ENCODE measurements around the gene VGLL4. TPM values are rescaled to one million over a fixed set of nuclear protein-coding genes. Genes with fewer than 3 reads are reported as not detected.

The VGLL4 gene
- total RNA-seq, 2 experiments from 2014 or later, result 36.1 to 74.5 TPM

GRCh38 chr3:11578169-11578568, 65.5 kb downstream of the VGLL4 start:
- Histone ChIP-seq H3K4me2 (ENCODE audit: low read length) (no peak overlapping the region), H3K9me3 (ENCODE audit: low read length) (no peaks in the 10 kb centered on the region), H2AFZ (ENCODE audit: low read length) (no peak overlapping the region), H3K9me2 (ENCODE audit: insufficient read depth, low read length) (no peaks in the 10 kb centered on the region), H3K4me1 (ENCODE audit: insufficient read depth, low read length, poor library complexity, severe bottlenecking) (peaks cover 32% of the 10 kb centered on the region), H3K36me3 (ENCODE audit: insufficient read depth, low read length) (peaks cover 17% of the 10 kb centered on the region; the same call in 1 of the 2 replicates), H4K20me1 (ENCODE audit: insufficient read depth, low read length) (peaks cover 27% of the 10 kb centered on the region), H3K27ac (ENCODE audit: low read depth, low read length, poor library complexity, severe bottlenecking) (no peak overlapping the region), H3K4me3 (ENCODE audit: low read depth, low read length, poor library complexity, severe bottlenecking) (no peak overlapping the region), H3K79me2 (ENCODE audit: insufficient read depth, low read depth, low read length) (peaks cover 52% of the 10 kb centered on the region; the same call in 1 of the 2 replicates)
- no peak for DNase-seq (ENCODE audit: low spot score)
- no peak for TF ChIP-seq EZH2phosphoT487 (IDR thresholded peaks at IDR 0.05; ENCODE audit: borderline replicate concordance, low read depth, low read length)
- TF ChIP-seq CTCF (conservative IDR thresholded peaks at IDR 0.05; ENCODE audit: low read length), result no peak
- intact Hi-C loops (cut with micrococcal nuclease; ENCODE audit: unreplicated experiment), result no loop called here
- no TSS peak for BruUV-seq (replicated peaks)
- ChIA-PET POLR2A (no interaction called here), CTCF (ENCODE audit: unreplicated experiment) (no interaction called here)

- Histone ChIP-seq H3K4me3 (ENCODE audit: low read depth, low read length, poor library complexity, severe bottlenecking) (no peak overlapping the region), H4K20me1 (ENCODE audit: insufficient read depth, low read length) (peaks cover 13% of the 10 kb centered on the region), H3K9me3 (ENCODE audit: low read length) (no peaks in the 10 kb centered on the region), H3K36me3 (ENCODE audit: insufficient read depth, low read length) (peaks cover 21% of the 10 kb centered on the region; the same call in 1 of the 2 replicates), H3K27ac (ENCODE audit: low read depth, low read length, poor library complexity, severe bottlenecking) (peak overlapping the region; percentile 1), H2AFZ (ENCODE audit: low read length) (no peak overlapping the region), H3K79me2 (ENCODE audit: insufficient read depth, low read depth, low read length) (peaks cover 35% of the 10 kb centered on the region; the same call in 1 of the 2 replicates), H3K9me2 (ENCODE audit: insufficient read depth, low read length) (no peaks in the 10 kb centered on the region), H3K4me1 (ENCODE audit: insufficient read depth, low read length, poor library complexity, severe bottlenecking) (peaks cover 15% of the 10 kb centered on the region), H3K4me2 (ENCODE audit: low read length) (peak overlapping the region; percentile 46; the same call in 1 of the 2 replicates)
- TF ChIP-seq CTCF (conservative IDR thresholded peaks at IDR 0.05; ENCODE audit: low read length), result no peak
- intact Hi-C loops (cut with micrococcal nuclease; ENCODE audit: unreplicated experiment), result no loop called here
- CTCF ChIA-PET (ENCODE audit: unreplicated experiment), result interaction anchor here (0.5 kb wide), 1 partner anchor 14 kb away, joined by 3 read pairs; no protein-coding TSS in a partner anchor
- no TSS peak for BruUV-seq (replicated peaks)
- DNase-seq (ENCODE audit: low spot score), result peak; percentile 43
- POLR2A ChIA-PET, result interaction anchor here (1.0 kb wide), 1 partner anchor 11 kb away, joined by 3 read pairs; no protein-coding TSS in a partner anchor
Measured at GRCh38 chr3:11576453-11576852, 67.3 kb downstream of the VGLL4 start.

- peaks cover 31% of the 10 kb centered on the region; the same call in 1 of the 2 replicates for H3K79me2 ChIP-seq (ENCODE audit: insufficient read depth, low read depth, low read length)
- intact Hi-C loops (cut with micrococcal nuclease; ENCODE audit: unreplicated experiment), result no loop called here
- no peak overlapping the region for H2AFZ ChIP-seq (ENCODE audit: low read length)
- no peaks in the 10 kb centered on the region for H3K9me2 ChIP-seq (ENCODE audit: insufficient read depth, low read length)
- TF ChIP-seq CTCF (conservative IDR thresholded peaks at IDR 0.05; ENCODE audit: low read length) (no peak), EZH2phosphoT487 (IDR thresholded peaks at IDR 0.05; ENCODE audit: borderline replicate concordance, low read depth, low read length) (no peak)
- BruUV-seq (replicated peaks), result no TSS peak
- DNase-seq (ENCODE audit: low spot score), result no peak
- no peaks in the 10 kb centered on the region for H3K9me3 ChIP-seq (ENCODE audit: low read length)
- peaks cover 13% of the 10 kb centered on the region for H3K4me1 ChIP-seq (ENCODE audit: insufficient read depth, low read length, poor library complexity, severe bottlenecking)
- H3K36me3 ChIP-seq (ENCODE audit: insufficient read depth, low read length), result peaks cover 19% of the 10 kb centered on the region; the same call in 1 of the 2 replicates
- ChIA-PET POLR2A (interaction anchor here (1.0 kb wide), 1 partner anchor 10 kb away, joined by 3 read pairs; no protein-coding TSS in a partner anchor), CTCF (ENCODE audit: unreplicated experiment) (interaction anchor here (0.5 kb wide), 1 partner anchor 15 kb away, joined by 3 read pairs; no protein-coding TSS in a partner anchor)
- H3K27ac ChIP-seq (ENCODE audit: low read depth, low read length, poor library complexity, severe bottlenecking), result no peak overlapping the region
- H4K20me1 ChIP-seq (ENCODE audit: insufficient read depth, low read length), result peaks cover 12% of the 10 kb centered on the region
- H3K4me2 ChIP-seq (ENCODE audit: low read length), result no peak overlapping the region
- no peak overlapping the region for H3K4me3 ChIP-seq (ENCODE audit: low read depth, low read length, poor library complexity, severe bottlenecking)
Measured at GRCh38 chr3:11575677-11576076, 68.0 kb downstream of the VGLL4 start.

Measured in OCI-LY7 (cell line).